ENCODE data around the gene IL1R1.

DNA sequence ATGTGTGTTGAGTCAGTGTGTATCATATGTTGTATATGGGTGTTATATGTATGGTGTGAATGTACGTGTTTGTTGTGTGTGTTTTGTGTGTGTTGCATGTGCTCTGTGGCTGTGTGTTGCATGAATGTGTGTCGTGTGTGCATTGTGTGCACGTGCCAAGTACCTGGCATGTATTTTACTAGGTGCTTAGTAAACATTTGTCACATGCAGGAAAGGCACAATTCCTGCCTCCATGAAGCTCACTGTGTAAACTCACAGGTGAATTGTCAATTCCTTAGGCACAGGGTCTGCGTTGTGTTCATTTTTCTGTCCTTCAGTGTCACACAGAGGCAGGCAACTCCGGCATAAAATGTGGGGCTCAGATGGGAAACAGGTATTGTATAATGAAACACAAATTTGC is 22.3 kb upstream of the IL1R1 start:
- TF ChIP-seq YY1 (IDR thresholded peaks at IDR 0.05; ENCODE audit: insufficient read depth, insufficient read length), result no peak
- TF ChIP-seq ZNF274 (IDR thresholded peaks at IDR 0.05; ENCODE audit: low read depth, low read length), result no peak
